Peyer's patch (tissue), 4 donors: ENCODE data around the gene VGLL4. TPM values are rescaled to one million over a fixed set of nuclear protein-coding genes. Genes with fewer than 3 reads are reported as not detected.

ENCODE experiments used
- DNase-seq, 3 donors: peaks; one replicate each; pipeline ENCODE4 v3.0.0-alpha.2; 2017 to 2019
- H3K27ac ChIP-seq, 4 donors: fragments of 200-600 bp; sonication (generic); one replicate each; pipeline ENCODE4 v1.5.1; 2016 to 2019
- H3K27me3 ChIP-seq, 2 donors: fragments of 200-600 bp; sonication (generic); one replicate each; pipeline ENCODE4 v1.5.1; 2019
- H3K36me3 ChIP-seq, 3 donors: fragments of 200-600 bp; sonication (generic); one replicate each; pipeline ENCODE4 v1.5.1; 2016 to 2019
- H3K4me1 ChIP-seq, 4 donors: fragments of 200-600 bp; sonication (generic); one replicate each; pipeline ENCODE4 v1.5.1; 2016 to 2019
- H3K4me3 ChIP-seq, 4 donors: fragments of 200-600 bp; sonication (generic); 1 replicate in 3 of 4; 2 replicates in 1 of 4; pipeline ENCODE4 v1.5.1; 2016 to 2019; ENCODE audit warnings: mild to moderate bottlenecking in 1 of 4
- H3K9me3 ChIP-seq, 4 donors: fragments of 200-600 bp; sonication (generic); one replicate each; pipeline ENCODE4 v1.5.1; 2016 to 2019; ENCODE audit warnings: mild to moderate bottlenecking in 1 of 4
- CTCF ChIP-seq, 6 experiments: fragments of 450-650 bp in 4 of 6; fragments of 200-600 bp in 2 of 6; sonication (generic) in 1 of 6; IDR thresholded peaks; one replicate each; pipeline ENCODE4 v1.5.1; 2017 to 2019; ENCODE audit warnings: antibody characterized with exemption in 6 of 6, mild to moderate bottlenecking in 3 of 6, moderate library complexity in 1 of 6
- POLR2A ChIP-seq, 2 donors: fragments of 450-650 bp; IDR thresholded peaks; one replicate each; pipeline ENCODE4 v1.5.1; 2017; ENCODE audit warnings: antibody characterized with exemption in 2 of 2, mild to moderate bottlenecking in 2 of 2, moderate library complexity in 2 of 2
- total RNA-seq, 4 donors: library from RNA; depleted of rRNA; stranded (reverse); fragments of >200 nt; gene quantifications; one replicate each; pipeline ENCODE4 v1.1.0, GENCODE V29; 2016

VGLL4 gene
- total RNA-seq, 4 donors from 2014 or later: 41.7 to 66.7 (median 59.4) TPM

- Histone ChIP-seq H3K4me1 (peaks cover 0 to 10% (median 0%) of the 10 kb centered on the region in 4 donors), H3K36me3 (peaks cover 0 to 43% (median 0%) of the 10 kb centered on the region in 3 donors), H3K27me3 (no peaks in the 10 kb centered on the region), H3K27ac (no peak overlapping the region), H3K9me3 (no peaks in the 10 kb centered on the region), H3K4me3 (no peak overlapping the region)
- TF ChIP-seq CTCF (IDR thresholded peaks at IDR 0.05): no peak
- TF ChIP-seq POLR2A (IDR thresholded peaks at IDR 0.05): no peak
- no peak for DNase-seq
These were observed 78.2 kb downstream of the VGLL4 start for GRCh38 chr3:11565492-11565891.

GRCh38 chr3:11565072-11565471 lies 78.6 kb downstream of the VGLL4 start:
- Histone ChIP-seq H3K27me3 (no peaks in the 10 kb centered on the region), H3K27ac (no peak overlapping the region), H3K4me1 (peaks cover 0 to 8% (median 0%) of the 10 kb centered on the region in 4 donors), H3K9me3 (no peaks in the 10 kb centered on the region), H3K4me3 (no peak overlapping the region), H3K36me3 (peaks cover 0 to 43% (median 0%) of the 10 kb centered on the region in 3 donors)
- no peak for TF ChIP-seq POLR2A (IDR thresholded peaks at IDR 0.05)
- TF ChIP-seq CTCF (IDR thresholded peaks at IDR 0.05): no peak
- DNase-seq: no peak

GRCh38 chr3:11564577-11565001 lies 79.1 kb downstream of the VGLL4 start:
- H3K4me3 ChIP-seq: no peak overlapping the region
- peaks cover 0 to 43% (median 0%) of the 10 kb centered on the region in 3 donors for H3K36me3 ChIP-seq
- peaks cover 0 to 6% (median 0%) of the 10 kb centered on the region in 4 donors for H3K4me1 ChIP-seq
- DNase-seq: no peak
- no peak overlapping the region for H3K27ac ChIP-seq
- TF ChIP-seq POLR2A (IDR thresholded peaks at IDR 0.05) (no peak), CTCF (IDR thresholded peaks at IDR 0.05) (no peak)
- no peaks in the 10 kb centered on the region for H3K27me3 ChIP-seq
- H3K9me3 ChIP-seq: no peaks in the 10 kb centered on the region

GRCh38 chr3:11563865-11564185 lies 79.9 kb downstream of the VGLL4 start:
- no peak overlapping the region for H3K4me3 ChIP-seq
- TF ChIP-seq CTCF (IDR thresholded peaks at IDR 0.05): no peak
- no peak for TF ChIP-seq POLR2A (IDR thresholded peaks at IDR 0.05)
- no peak overlapping the region for H3K27ac ChIP-seq
- H3K9me3 ChIP-seq: no peaks in the 10 kb centered on the region
- DNase-seq: no peak
- H3K27me3 ChIP-seq: no peaks in the 10 kb centered on the region
- H3K4me1 ChIP-seq: peaks cover 0 to 1% (median 0%) of the 10 kb centered on the region in 4 donors
- H3K36me3 ChIP-seq: peaks cover 0 to 49% (median 0%) of the 10 kb centered on the region in 3 donors

GRCh38 chr3:11563159-11563864 lies 80.4 kb downstream of the VGLL4 start:
- no peak for TF ChIP-seq POLR2A (IDR thresholded peaks at IDR 0.05)
- no peak for TF ChIP-seq CTCF (IDR thresholded peaks at IDR 0.05)
- no peaks in the 10 kb centered on the region for H3K27me3 ChIP-seq
- H3K4me3 ChIP-seq: no peak overlapping the region
- no peak for DNase-seq
- peaks cover 0 to 52% (median 0%) of the 10 kb centered on the region in 3 donors for H3K36me3 ChIP-seq
- H3K27ac ChIP-seq: no peak overlapping the region
- H3K4me1 ChIP-seq: no peaks in the 10 kb centered on the region
- H3K9me3 ChIP-seq: no peaks in the 10 kb centered on the region
